Stimulated activated CD4-positive, alpha-beta T cell treated with anti-CD3 and anti-CD28 coated beads, Interleukin-2, amount 100 ng/mL, for 4 hours (primary cell): Measurements from ENCODE around the gene AFAP1L1.

Experiments
- DNase-seq: peaks from one replicate; pipeline ENCODE4 v3.0.0-alpha.2; 2020; ENCODE audit warnings: low read depth

AFAP1L1 gene

GRCh38 chr5:149353911-149354310 lies 82.3 kb downstream of the AFAP1L1 start:
- no peak for DNase-seq

- no peak for DNase-seq
These were observed 84.0 kb downstream of the AFAP1L1 start for GRCh38 chr5:149355688-149356087.

GRCh38 chr5:149356391-149356790 lies 84.7 kb downstream of the AFAP1L1 start:
- no peak for DNase-seq

- DNase-seq = peak; percentile 96
These were observed 86.0 kb downstream of the AFAP1L1 start, which contains the start of gene PCYOX1L for GRCh38 chr5:149357370-149358293. TSS of gene PCYOX1L (plus strand) at chr5:149358046. CDS start at chr5:149358069, 23 bp downstream.

- DNase-seq = no peak
These were observed 86.6 kb downstream of the AFAP1L1 start for GRCh38 chr5:149358294-149358651.

- no peak for DNase-seq
These were observed 87.3 kb downstream of the AFAP1L1 start for GRCh38 chr5:149358868-149359495.

GRCh38 chr5:149360272-149360671 lies 88.6 kb downstream of the AFAP1L1 start:
- DNase-seq = no peak

- no peak for DNase-seq
These were observed 90.9 kb downstream of the AFAP1L1 start for GRCh38 chr5:149362541-149362940.

- no peak for DNase-seq
These were observed 91.7 kb downstream of the AFAP1L1 start for GRCh38 chr5:149363358-149363757.

- DNase-seq = no peak
These were observed 92.3 kb downstream of the AFAP1L1 start for GRCh38 chr5:149363936-149364335.

GRCh38 chr5:149364719-149365118 lies 93.1 kb downstream of the AFAP1L1 start:
- no peak for DNase-seq

GRCh38 chr5:149365418-149365817 lies 93.8 kb downstream of the AFAP1L1 start:
- no peak for DNase-seq

- DNase-seq = no peak
These were observed 94.6 kb downstream of the AFAP1L1 start for GRCh38 chr5:149366169-149366729.

GRCh38 chr5:149367249-149367971 lies 95.8 kb downstream of the AFAP1L1 start:
- peak; percentile 22 for DNase-seq

GRCh38 chr5:149367972-149368645 lies 96.5 kb downstream of the AFAP1L1 start:
- no peak for DNase-seq

- DNase-seq = no peak
These were observed 99.2 kb downstream of the AFAP1L1 start for GRCh38 chr5:149370878-149371277.

GRCh38 chr5:149371296-149371962 lies 99.8 kb downstream of the AFAP1L1 start:
- peak; percentile 61 for DNase-seq

- no peak for DNase-seq
These were observed 100.6 kb downstream of the AFAP1L1 start for GRCh38 chr5:149372076-149372795.

- no peak for DNase-seq
These were observed 101.3 kb downstream of the AFAP1L1 start for GRCh38 chr5:149372932-149373331.

- DNase-seq = no peak
These were observed 102.6 kb downstream of the AFAP1L1 start for GRCh38 chr5:149374303-149374702.
